Duodenal mucosa (tissue), 2 donors: ENCODE data around the gene NWD2.

Source experiments
- H3K27ac ChIP-seq: one replicate; pipeline ENCODE4 v1.7.0; 2013; ENCODE audit warnings: low read depth, low read length
- H3K27me3 ChIP-seq, 2 donors: one replicate each; pipeline ENCODE4 v1.7.0; 2013; ENCODE audit warnings: low read length in 2 of 2, control low read depth in 1 of 2; ENCODE audit not compliant: insufficient read depth in 2 of 2, control insufficient read depth in 1 of 2
- H3K36me3 ChIP-seq, 2 donors: one replicate each; pipeline ENCODE4 v1.7.0; 2013; ENCODE audit warnings: low read length in 2 of 2, control low read depth in 1 of 2; ENCODE audit not compliant: insufficient read depth in 2 of 2, control insufficient read depth in 1 of 2
- H3K4me1 ChIP-seq, 2 donors: one replicate each; pipeline ENCODE4 v1.7.0; 2013; ENCODE audit warnings: low read length in 2 of 2, control low read depth in 1 of 2; ENCODE audit not compliant: insufficient read depth in 2 of 2, control insufficient read depth in 1 of 2
- H3K4me3 ChIP-seq, 2 donors: one replicate each; pipeline ENCODE4 v1.7.0; 2013; ENCODE audit warnings: low read length in 2 of 2, low read depth in 1 of 2
- H3K9ac ChIP-seq, 2 donors: one replicate each; pipeline ENCODE4 v1.7.0; 2013; ENCODE audit warnings: low read length in 2 of 2, low read depth in 1 of 2
- H3K9me3 ChIP-seq, 2 donors: one replicate each; pipeline ENCODE4 v1.7.0; 2013; ENCODE audit warnings: low read length in 2 of 2, control low read depth in 1 of 2; ENCODE audit not compliant: control insufficient read depth in 1 of 2

NWD2 gene

GRCh38 chr4:37470245-37470644 lies 225.7 kb downstream of the NWD2 start:
- Histone ChIP-seq H3K9me3 (no peaks in the 10 kb centered on the region), H3K4me1 (peaks cover 0 to 13% of the 10 kb centered on the region in 2 donors), H3K36me3 (no peaks in the 10 kb centered on the region), H3K27ac (no peak overlapping the region), H3K27me3 (no peaks in the 10 kb centered on the region), H3K4me3 (no peak overlapping the region), H3K9ac (no peak overlapping the region)

DNA sequence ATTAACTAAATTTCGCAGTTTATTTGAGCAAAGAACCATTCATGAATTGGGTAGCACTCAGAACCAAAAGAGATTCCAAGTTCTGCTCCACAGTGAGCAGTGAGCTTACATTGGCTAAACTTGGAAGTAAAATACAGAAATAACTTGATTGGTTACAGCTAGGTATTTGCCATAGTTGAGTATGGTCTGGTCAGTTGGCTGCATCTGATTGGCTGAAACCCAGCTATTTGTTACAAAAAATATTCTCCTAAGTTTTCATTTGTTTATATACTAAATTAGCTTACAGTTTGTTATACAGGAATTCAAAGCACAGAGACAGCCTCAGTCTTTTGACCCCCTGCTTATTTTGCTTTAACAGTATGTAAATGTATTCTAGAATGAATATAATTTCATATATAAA lies 226.6 kb downstream of the NWD2 start:
- no peak overlapping the region for H3K27ac ChIP-seq
- no peak overlapping the region for H3K9ac ChIP-seq
- H3K9me3 ChIP-seq, result no peaks in the 10 kb centered on the region
- no peaks in the 10 kb centered on the region for H3K36me3 ChIP-seq
- no peak overlapping the region for H3K4me3 ChIP-seq
- peaks cover 0 to 8% of the 10 kb centered on the region in 2 donors for H3K4me1 ChIP-seq
- no peaks in the 10 kb centered on the region for H3K27me3 ChIP-seq

- Histone ChIP-seq H3K27me3 (no peaks in the 10 kb centered on the region), H3K9ac (no peak overlapping the region), H3K27ac (no peak overlapping the region), H3K9me3 (no peaks in the 10 kb centered on the region), H3K36me3 (no peaks in the 10 kb centered on the region), H3K4me3 (no peak overlapping the region), H3K4me1 (peaks cover 0 to 8% of the 10 kb centered on the region in 2 donors)
Measured at GRCh38 chr4:37471971-37472370, 227.4 kb downstream of the NWD2 start.

DNA sequence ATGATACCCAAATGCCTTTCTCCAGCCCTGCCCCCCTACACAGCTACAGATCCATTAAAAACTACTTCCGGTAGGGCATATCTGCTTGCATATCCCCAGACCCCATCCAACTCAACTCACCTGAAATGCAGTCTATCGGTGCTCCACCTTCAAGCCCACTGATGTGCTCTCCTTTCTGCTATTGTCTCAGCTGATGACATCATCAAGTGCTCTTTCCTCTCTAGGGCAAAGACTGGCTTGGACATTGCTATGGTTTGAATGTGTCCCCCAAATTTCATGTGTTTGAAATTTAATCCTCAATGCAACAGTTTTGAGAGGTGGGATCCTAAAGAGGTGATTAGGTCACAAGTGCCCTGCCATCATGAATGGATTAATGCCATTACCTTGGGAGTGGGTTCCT lies 229.3 kb downstream of the NWD2 start:
- Histone ChIP-seq H3K9me3 (no peaks in the 10 kb centered on the region), H3K27me3 (no peaks in the 10 kb centered on the region), H3K4me1 (peaks cover 3 to 15% of the 10 kb centered on the region in 2 donors), H3K36me3 (no peaks in the 10 kb centered on the region), H3K4me3 (no peak overlapping the region), H3K27ac (no peak overlapping the region), H3K9ac (no peak overlapping the region)

- Histone ChIP-seq H3K4me3 (no peak overlapping the region), H3K27me3 (no peaks in the 10 kb centered on the region), H3K36me3 (no peaks in the 10 kb centered on the region), H3K9ac (no peak overlapping the region), H3K27ac (no peak overlapping the region), H3K9me3 (no peaks in the 10 kb centered on the region), H3K4me1 (peaks cover 3 to 16% of the 10 kb centered on the region in 2 donors)
Measured at GRCh38 chr4:37475087-37475486, 230.5 kb downstream of the NWD2 start.

DNA sequence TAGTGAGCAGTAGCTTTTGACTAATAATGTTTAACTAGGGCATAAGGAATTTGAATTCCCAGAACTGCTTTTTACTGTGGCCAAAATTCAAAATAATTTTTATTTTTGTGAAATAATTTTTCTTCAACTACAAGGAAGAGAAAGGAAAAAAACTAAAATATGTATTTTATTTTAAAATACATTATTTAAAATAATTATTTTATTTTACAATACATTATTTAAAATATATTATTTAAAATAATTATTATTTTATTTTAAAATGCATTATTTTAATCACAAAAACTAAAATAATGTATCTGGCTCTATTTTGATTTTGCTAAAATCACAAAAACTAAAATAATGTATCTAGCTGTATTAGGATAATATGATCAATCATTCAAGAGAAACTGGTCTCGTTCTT lies 231.2 kb downstream of the NWD2 start:
- no peaks in the 10 kb centered on the region for H3K36me3 ChIP-seq
- H3K4me1 ChIP-seq, result peaks cover 5 to 16% of the 10 kb centered on the region in 2 donors
- no peaks in the 10 kb centered on the region for H3K27me3 ChIP-seq
- no peak overlapping the region for H3K27ac ChIP-seq
- no peak overlapping the region for H3K9ac ChIP-seq
- no peak overlapping the region for H3K4me3 ChIP-seq
- H3K9me3 ChIP-seq, result no peaks in the 10 kb centered on the region

GRCh38 chr4:37476256-37476655 lies 231.7 kb downstream of the NWD2 start:
- no peak overlapping the region for H3K4me3 ChIP-seq
- H3K4me1 ChIP-seq, result peaks cover 9 to 16% of the 10 kb centered on the region in 2 donors
- no peak overlapping the region for H3K27ac ChIP-seq
- no peaks in the 10 kb centered on the region for H3K27me3 ChIP-seq
- no peak overlapping the region for H3K9ac ChIP-seq
- H3K36me3 ChIP-seq, result no peaks in the 10 kb centered on the region
- no peaks in the 10 kb centered on the region for H3K9me3 ChIP-seq

DNA sequence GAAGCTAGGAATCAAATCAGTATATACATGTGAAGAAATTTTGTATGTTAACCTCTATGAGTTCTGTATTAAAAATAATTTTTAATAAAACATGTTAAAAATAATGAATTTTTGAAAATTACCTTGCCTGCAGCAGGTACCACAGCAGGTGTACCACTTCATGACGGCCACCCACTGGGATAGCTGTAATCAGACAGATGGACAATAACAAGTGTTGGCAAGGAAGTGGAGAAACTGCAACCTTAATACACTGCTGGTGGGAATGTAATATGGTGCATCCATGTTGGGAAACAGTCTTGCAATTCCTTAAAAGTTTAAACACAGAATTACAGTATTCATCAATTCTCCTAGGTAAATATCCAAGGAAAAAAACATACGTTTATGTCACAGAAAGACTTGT lies 232.1 kb downstream of the NWD2 start:
- H3K9me3 ChIP-seq, result no peaks in the 10 kb centered on the region
- H3K4me3 ChIP-seq, result no peak overlapping the region

GRCh38 chr4:37477126-37477525 lies 232.6 kb downstream of the NWD2 start:
- no peaks in the 10 kb centered on the region for H3K36me3 ChIP-seq
- peaks cover 14 to 16% of the 10 kb centered on the region in 2 donors for H3K4me1 ChIP-seq
- no peak overlapping the region for H3K4me3 ChIP-seq
- H3K27me3 ChIP-seq, result no peaks in the 10 kb centered on the region
- no peak overlapping the region for H3K9ac ChIP-seq
- H3K9me3 ChIP-seq, result no peaks in the 10 kb centered on the region
- H3K27ac ChIP-seq, result no peak overlapping the region

More for the DNA sequence above, 232.1 kb downstream of the NWD2 start:
- Histone ChIP-seq H3K36me3 (no peaks in the 10 kb centered on the region), H3K4me1 (peaks cover 12 to 16% of the 10 kb centered on the region in 2 donors), H3K27ac (no peak overlapping the region), H3K27me3 (no peaks in the 10 kb centered on the region), H3K9ac (no peak overlapping the region)

GRCh38 chr4:37478151-37478550 lies 233.6 kb downstream of the NWD2 start:
- Histone ChIP-seq H3K9ac (no peak overlapping the region), H3K4me1 (peaks cover 21 to 23% of the 10 kb centered on the region in 2 donors), H3K9me3 (no peaks in the 10 kb centered on the region), H3K27ac (no peak overlapping the region), H3K36me3 (no peaks in the 10 kb centered on the region), H3K27me3 (no peaks in the 10 kb centered on the region), H3K4me3 (no peak overlapping the region)

GRCh38 chr4:37480509-37480908 lies 236.0 kb downstream of the NWD2 start:
- Histone ChIP-seq H3K36me3 (no peaks in the 10 kb centered on the region), H3K4me3 (no peak overlapping the region), H3K9ac (no peak overlapping the region), H3K9me3 (no peaks in the 10 kb centered on the region), H3K4me1 (peaks cover 23 to 36% of the 10 kb centered on the region in 2 donors), H3K27ac (no peak overlapping the region), H3K27me3 (no peaks in the 10 kb centered on the region)
